GM12874 (cell line): ENCODE data around the gene ARHGAP8.

ENCODE experiments used
- CTCF ChIP-seq: IDR thresholded peaks from 2 replicates; pipeline ENCODE4 v1.5.1; 2011; ENCODE audit warnings: low read depth, mild to moderate bottlenecking, control low read depth, low read length, moderate library complexity; ENCODE audit not compliant: insufficient read depth

ARHGAP8 gene

GRCh38 chr22:44752285-44753188 is at the start of gene ARHGAP8:
TSS of gene ARHGAP8 (plus strand) at chr22:44752575. CDS start at chr22:44786528, 33,953 bp downstream.
- TF ChIP-seq CTCF: no peak

GRCh38 chr22:44703255-44703870 is 49.0 kb upstream of the ARHGAP8 start:
- TF ChIP-seq CTCF: no peak

- TF ChIP-seq CTCF: no peak
These were observed 48.0 kb upstream of the ARHGAP8 start for GRCh38 chr22:44704159-44705021.

GRCh38 chr22:44705022-44705297 is 47.4 kb upstream of the ARHGAP8 start:
- no peak for TF ChIP-seq CTCF

- no peak for TF ChIP-seq CTCF
These were observed 45.9 kb upstream of the ARHGAP8 start for GRCh38 chr22:44706488-44706887.

- TF ChIP-seq CTCF: no peak
These were observed 45.2 kb upstream of the ARHGAP8 start for GRCh38 chr22:44707178-44707577.

GRCh38 chr22:44707752-44708151 is 44.6 kb upstream of the ARHGAP8 start:
- no peak for TF ChIP-seq CTCF
